IMR-90 (cell line): Measurements from ENCODE around the gene ST14.
"Not testable (repeated sequence)": the region's sequence is repeated elsewhere in the genome, so short reads cannot be mapped to it uniquely, and the experiment has no call there.

Source experiments
- BHLHE40 ChIP-seq: fragments of 150-350 bp; IDR thresholded peaks from 2 replicates; pipeline ENCODE4 v1.6.1; 2016; ENCODE audit warnings: mild to moderate bottlenecking, low read depth, low read length
- CEBPB ChIP-seq: IDR thresholded peaks from 2 replicates; pipeline ENCODE4 v1.6.1; 2012; ENCODE audit warnings: low read depth, low read length, improper control_type of control experiment
- CHD1 ChIP-seq: IDR thresholded peaks from 2 replicates; pipeline ENCODE4 v1.6.1; 2012; ENCODE audit warnings: low read depth, low read length, improper control_type of control experiment
- CTCF ChIP-seq: conservative IDR thresholded peaks from 2 replicates; pipeline ENCODE4 v1.5.1; 2012; ENCODE audit warnings: mild to moderate bottlenecking, low read depth, low read length, improper control_type of control experiment
- ELK1 ChIP-seq: fragments of 150-350 bp; IDR thresholded peaks from 2 replicates; pipeline ENCODE4 v1.6.1; 2016; ENCODE audit warnings: low read depth, mild to moderate bottlenecking, low read length, moderate library complexity, borderline replicate concordance
- FOS ChIP-seq: fragments of 150-350 bp; IDR thresholded peaks from 2 replicates; pipeline ENCODE4 v1.6.1; 2016; ENCODE audit warnings: low read depth, low read length
- MXI1 ChIP-seq: IDR thresholded peaks from 2 replicates; pipeline ENCODE4 v1.6.1; 2012; ENCODE audit warnings: low read depth, mild to moderate bottlenecking, low read length, moderate library complexity, borderline replicate concordance
- POLR2A ChIP-seq: IDR thresholded peaks from 2 replicates; pipeline ENCODE4 v1.6.1; 2012; ENCODE audit warnings: mild to moderate bottlenecking, low read depth, low read length
- RAD21 ChIP-seq: IDR thresholded peaks from 2 replicates; pipeline ENCODE4 v1.6.1; 2012; ENCODE audit warnings: low read length, improper control_type of control experiment
- RCOR1 ChIP-seq: IDR thresholded peaks from 2 replicates; pipeline ENCODE4 v1.6.1; 2012; ENCODE audit warnings: mild to moderate bottlenecking, low read length, improper control_type of control experiment; ENCODE audit not compliant: insufficient replicate concordance
- RFX5 ChIP-seq: IDR thresholded peaks from 2 replicates; pipeline ENCODE4 v1.8.0; 2012; ENCODE audit warnings: low read depth, mild to moderate bottlenecking, low read length, moderate library complexity
- SMC3 ChIP-seq: fragments of 150-350 bp; IDR thresholded peaks from 2 replicates; pipeline ENCODE4 v1.6.1; 2016; ENCODE audit warnings: low read depth, mild to moderate bottlenecking, antibody characterized with exemption, low read length, moderate library complexity
- USF2 ChIP-seq: fragments of 150-350 bp; IDR thresholded peaks from 2 replicates; pipeline ENCODE4 v1.6.1; 2017; ENCODE audit warnings: mild to moderate bottlenecking, antibody characterized with exemption, low read length, low read depth

- not testable (repeated sequence) for TF ChIP-seq CTCF, POLR2A, RCOR1, RAD21, FOS, USF2, CEBPB, RFX5, SMC3, MXI1, CHD1, ELK1, BHLHE40
These were observed 74.3 kb downstream of the ST14 start for GRCh38 chr11:130233888-130234287.
